Activated naive CD8-positive, alpha-beta T cell treated with anti-CD3 and anti-CD28 coated beads, Interleukin-2, amount 50 U/mL, for 24 hours (primary cell): ENCODE results near the gene PACRG.

Experiments
- ATAC-seq: fragments of 150-1000 bp; cut with Tn5 transposase; one replicate; pipeline ENCODE4 v1.10.0; 2021
- DNase-seq: peaks from one replicate; pipeline ENCODE4 v3.0.0; 2021
- H3K27ac Mint-ChIP-seq: one replicate; pipeline ENCODE4 v1.8.0; 2021; ENCODE audit warnings: mild to moderate bottlenecking, mixed read lengths
- H3K27me3 Mint-ChIP-seq: one replicate; pipeline ENCODE4 v1.8.0; 2021; ENCODE audit warnings: mixed read lengths
- H3K36me3 Mint-ChIP-seq: one replicate; pipeline ENCODE4 v1.8.0; 2021; ENCODE audit warnings: low read depth, mixed read lengths
- H3K4me1 Mint-ChIP-seq: one replicate; pipeline ENCODE4 v1.8.0; 2021; ENCODE audit warnings: mixed read lengths
- H3K4me3 Mint-ChIP-seq: one replicate; pipeline ENCODE4 v1.8.0; 2021; ENCODE audit warnings: mild to moderate bottlenecking, moderate library complexity, mixed read lengths
- H3K9me3 Mint-ChIP-seq: one replicate; pipeline ENCODE4 v1.8.0; 2021; ENCODE audit warnings: mixed read lengths

Gene PACRG

DNA sequence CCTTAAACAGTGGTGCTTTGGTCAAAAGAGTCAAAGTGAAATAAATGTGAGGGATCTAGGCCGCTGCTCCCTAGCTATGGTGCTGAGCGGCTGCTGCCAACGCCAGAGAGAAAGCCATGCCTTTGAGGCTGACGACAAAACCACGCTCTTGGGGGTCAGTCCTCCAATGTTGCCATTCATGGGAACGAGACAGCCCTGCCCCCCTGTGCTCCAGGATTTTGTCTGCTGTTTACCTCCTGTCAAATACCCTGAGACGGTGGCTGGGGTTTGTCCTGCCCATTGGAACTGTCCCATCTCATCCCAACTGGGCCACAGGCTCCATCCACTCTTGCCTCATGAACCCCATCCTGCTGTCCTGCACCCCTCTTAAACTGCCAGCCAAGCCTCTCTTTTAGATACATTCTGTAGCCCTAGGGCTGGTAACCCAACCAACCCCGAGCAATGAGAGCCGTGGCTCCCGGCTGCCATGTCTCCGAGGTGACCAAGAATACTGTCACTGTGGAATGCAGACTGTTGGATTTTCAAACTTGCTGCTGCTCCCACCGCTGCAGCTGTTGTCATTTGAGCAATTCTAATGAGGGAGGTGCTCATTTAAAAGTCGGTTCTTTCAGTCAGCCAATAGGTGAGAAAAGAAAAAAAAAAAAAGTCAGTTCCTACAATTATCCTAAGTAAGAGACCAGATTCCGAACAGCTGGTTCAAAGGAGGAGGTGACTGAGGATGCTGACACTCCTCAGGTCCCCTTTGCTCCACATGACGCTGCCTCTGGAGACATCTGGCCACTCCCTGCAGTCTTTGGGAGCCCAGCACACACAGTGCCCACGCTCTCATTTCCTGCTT lies 613.7 kb downstream of the PACRG start:
- Mint-ChIP-seq H3K36me3 (no peaks in the 10 kb centered on the region), H3K27ac (no peak overlapping the region), H3K4me1 (no peaks in the 10 kb centered on the region), H3K9me3 (no peaks in the 10 kb centered on the region), H3K4me3 (no peak overlapping the region), H3K27me3 (peaks cover 3% of the 10 kb centered on the region)
- ATAC-seq (no peak), DNase-seq (no peak)

DNA sequence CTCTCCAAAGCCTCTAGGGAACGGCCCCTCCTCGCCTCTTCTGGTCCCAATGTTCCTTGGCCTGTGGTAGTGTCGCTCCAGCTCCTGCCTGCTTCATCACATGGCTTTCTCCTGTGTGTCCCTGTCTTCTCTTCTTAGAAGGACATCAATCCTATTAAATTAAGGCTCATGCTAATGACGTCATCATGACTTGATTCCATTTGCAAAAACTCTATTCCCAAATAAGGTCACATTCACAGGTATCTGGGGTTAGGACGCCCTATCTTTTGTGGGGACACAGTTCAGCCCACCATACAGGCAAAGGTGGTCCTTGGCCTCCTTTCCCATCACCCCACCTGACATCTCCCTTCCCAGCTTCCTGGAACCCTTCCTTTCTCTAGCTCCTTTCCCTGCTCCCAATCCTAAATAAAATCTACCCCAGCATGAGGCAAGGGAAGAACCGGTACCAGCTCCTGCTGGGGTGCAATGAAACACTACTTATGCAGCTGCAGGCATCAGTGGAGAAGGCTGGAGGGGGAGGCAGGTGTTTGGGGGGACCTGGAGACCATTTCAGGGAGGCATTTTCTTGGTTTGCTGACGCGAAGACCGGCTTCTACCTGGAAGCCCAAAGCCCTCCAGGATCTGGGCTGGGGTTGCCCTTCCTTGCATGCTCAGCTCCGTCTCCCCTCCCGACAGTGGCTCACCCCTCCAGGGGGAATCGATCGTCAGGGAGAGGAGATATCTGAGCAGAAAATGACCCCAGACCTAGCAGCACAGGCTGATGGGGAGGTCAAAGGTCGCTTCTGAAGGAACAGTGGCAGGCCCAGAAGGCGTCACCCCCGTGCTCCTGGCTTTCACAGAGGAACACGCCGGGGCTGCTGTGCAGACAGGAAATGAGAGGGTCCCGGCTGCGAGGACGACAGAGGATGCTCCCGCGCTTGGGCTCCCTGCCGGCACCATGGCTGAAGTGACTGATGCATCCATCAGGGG lies 615.1 kb downstream of the PACRG start:
- H3K4me3 Mint-ChIP-seq, result no peak overlapping the region
- H3K36me3 Mint-ChIP-seq, result no peaks in the 10 kb centered on the region
- DNase-seq (no peak), ATAC-seq (no peak)
- no peaks in the 10 kb centered on the region for H3K4me1 Mint-ChIP-seq
- no peaks in the 10 kb centered on the region for H3K9me3 Mint-ChIP-seq
- no peak overlapping the region for H3K27ac Mint-ChIP-seq
- no peaks in the 10 kb centered on the region for H3K27me3 Mint-ChIP-seq

DNA sequence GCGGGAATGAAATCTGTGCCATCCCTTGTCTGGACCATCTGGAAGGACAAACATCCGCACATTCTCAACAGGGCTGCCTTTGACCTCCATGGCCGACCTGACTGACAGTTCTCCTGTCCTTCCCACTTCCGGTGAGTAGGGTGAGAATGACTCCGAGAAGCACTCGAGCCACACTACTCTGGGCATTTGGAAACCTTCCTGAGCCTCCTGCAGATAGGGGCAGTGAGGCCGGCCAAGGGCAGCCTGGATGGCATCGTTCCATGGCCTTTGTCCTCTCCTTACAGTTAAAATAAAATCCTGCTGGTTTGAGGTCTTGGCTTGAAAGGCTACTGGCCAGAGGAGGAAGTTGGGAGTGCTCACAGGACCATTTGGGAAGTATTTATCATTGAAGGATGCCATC lies 615.8 kb downstream of the PACRG start:
- Mint-ChIP-seq H3K4me3 (no peak overlapping the region), H3K27me3 (no peaks in the 10 kb centered on the region), H3K4me1 (no peaks in the 10 kb centered on the region), H3K27ac (no peak overlapping the region), H3K36me3 (no peaks in the 10 kb centered on the region), H3K9me3 (no peaks in the 10 kb centered on the region)
- DNase-seq (no peak), ATAC-seq (no peak)

DNA sequence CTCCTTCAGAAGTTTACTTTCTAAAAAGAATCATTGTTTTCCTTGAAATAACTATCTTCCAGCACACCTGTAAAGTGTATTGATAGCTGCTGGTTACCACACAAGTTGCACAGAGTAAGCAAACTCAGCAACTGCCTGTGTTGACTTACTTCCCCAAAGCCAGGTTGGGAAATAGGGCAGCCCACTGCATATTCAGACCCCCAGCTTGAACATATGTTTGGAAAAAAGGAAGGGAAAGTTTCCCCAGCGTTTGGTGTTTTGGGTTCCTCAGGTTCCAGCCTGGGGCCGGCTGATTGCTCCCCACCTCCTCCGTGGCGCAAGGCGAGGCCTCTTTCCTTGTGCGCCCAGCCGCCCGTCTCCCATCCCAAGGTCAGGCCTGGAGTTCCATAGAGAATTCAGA lies 616.6 kb downstream of the PACRG start:
- Mint-ChIP-seq H3K36me3 (no peaks in the 10 kb centered on the region), H3K27ac (no peak overlapping the region)

DNA sequence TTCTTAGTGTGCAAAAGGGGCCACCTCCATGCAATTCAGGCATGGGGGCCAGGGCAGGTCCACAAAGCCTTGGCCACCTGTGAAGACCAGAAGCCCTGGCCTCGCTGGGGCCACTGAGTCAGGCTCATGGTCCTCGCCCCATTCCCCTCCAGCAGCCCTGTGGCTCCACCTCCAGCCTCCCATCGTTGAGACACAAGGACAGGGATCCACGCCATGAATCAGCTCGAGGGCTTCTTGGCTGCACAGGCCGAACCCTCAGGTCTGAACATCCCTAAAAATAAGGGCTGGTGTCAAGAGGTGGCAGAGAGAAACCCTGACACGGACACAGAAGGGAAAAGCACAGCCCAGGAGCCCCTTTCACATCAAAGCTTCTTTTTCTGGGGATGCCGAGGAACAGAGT lies 618.2 kb downstream of the PACRG start:
- H3K27me3 Mint-ChIP-seq, result no peaks in the 10 kb centered on the region

More for the DNA sequence above, 616.6 kb downstream of the PACRG start:
- ATAC-seq (no peak), DNase-seq (no peak)
- H3K27me3 Mint-ChIP-seq, result no peaks in the 10 kb centered on the region
- no peak overlapping the region for H3K4me3 Mint-ChIP-seq
- H3K9me3 Mint-ChIP-seq, result no peaks in the 10 kb centered on the region
- no peaks in the 10 kb centered on the region for H3K4me1 Mint-ChIP-seq

DNA sequence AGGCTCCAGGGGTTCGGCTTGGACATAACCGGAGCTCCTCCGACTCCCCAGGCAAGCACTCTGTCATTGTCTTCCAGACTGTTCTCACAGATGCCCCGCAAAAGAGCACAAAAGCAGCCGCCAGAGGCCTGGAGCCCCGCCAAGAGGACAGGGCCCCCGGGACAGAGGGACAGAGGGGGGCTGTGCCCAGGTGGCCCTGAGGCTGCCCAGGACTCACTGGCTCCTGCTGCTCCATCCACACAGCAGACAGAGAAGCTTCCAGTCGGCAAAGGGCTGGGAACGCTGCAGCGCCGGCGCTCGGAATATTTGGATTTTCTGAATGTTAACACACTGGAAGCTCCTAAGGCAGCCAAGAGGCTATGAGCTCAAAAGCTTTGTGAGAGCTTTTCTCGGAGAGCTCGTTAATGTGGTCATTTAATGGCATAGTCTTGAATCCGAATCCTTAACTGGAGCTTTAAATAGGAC lies 618.8 kb downstream of the PACRG start:
- DNase-seq (no peak), ATAC-seq (no peak)
- Mint-ChIP-seq H3K4me3 (no peak overlapping the region), H3K9me3 (no peaks in the 10 kb centered on the region), H3K36me3 (no peaks in the 10 kb centered on the region), H3K27ac (no peak overlapping the region), H3K27me3 (no peaks in the 10 kb centered on the region), H3K4me1 (no peaks in the 10 kb centered on the region)

More for the DNA sequence above, 618.2 kb downstream of the PACRG start:
- Mint-ChIP-seq H3K4me3 (no peak overlapping the region), H3K36me3 (no peaks in the 10 kb centered on the region), H3K4me1 (no peaks in the 10 kb centered on the region), H3K27ac (no peak overlapping the region), H3K9me3 (no peaks in the 10 kb centered on the region)
- ATAC-seq (no peak), DNase-seq (no peak)

DNA sequence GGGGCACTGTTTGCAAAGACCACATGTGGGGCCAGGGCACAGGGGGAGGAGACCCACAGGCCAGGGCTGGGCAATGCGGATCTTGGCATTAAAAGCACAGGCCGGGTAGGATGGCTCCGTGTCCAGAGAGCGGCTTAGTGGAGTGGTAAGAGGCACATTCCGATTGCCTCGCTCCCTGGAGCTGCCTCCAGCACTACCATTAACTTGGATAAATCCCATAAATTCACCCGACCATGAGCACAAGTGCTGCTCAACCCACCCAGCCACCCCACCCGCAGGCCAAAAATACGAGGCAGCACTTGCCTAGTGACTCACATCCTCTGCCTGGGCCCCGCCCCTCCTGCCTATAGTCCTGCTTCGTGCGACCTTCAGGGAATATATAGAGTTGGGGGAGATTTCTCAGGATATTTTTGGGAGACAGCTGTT lies 619.3 kb downstream of the PACRG start:
- Mint-ChIP-seq H3K36me3 (no peaks in the 10 kb centered on the region), H3K27me3 (no peaks in the 10 kb centered on the region), H3K27ac (no peak overlapping the region), H3K9me3 (no peaks in the 10 kb centered on the region), H3K4me3 (no peak overlapping the region), H3K4me1 (no peaks in the 10 kb centered on the region)
- DNase-seq (no peak), ATAC-seq (no peak)

DNA sequence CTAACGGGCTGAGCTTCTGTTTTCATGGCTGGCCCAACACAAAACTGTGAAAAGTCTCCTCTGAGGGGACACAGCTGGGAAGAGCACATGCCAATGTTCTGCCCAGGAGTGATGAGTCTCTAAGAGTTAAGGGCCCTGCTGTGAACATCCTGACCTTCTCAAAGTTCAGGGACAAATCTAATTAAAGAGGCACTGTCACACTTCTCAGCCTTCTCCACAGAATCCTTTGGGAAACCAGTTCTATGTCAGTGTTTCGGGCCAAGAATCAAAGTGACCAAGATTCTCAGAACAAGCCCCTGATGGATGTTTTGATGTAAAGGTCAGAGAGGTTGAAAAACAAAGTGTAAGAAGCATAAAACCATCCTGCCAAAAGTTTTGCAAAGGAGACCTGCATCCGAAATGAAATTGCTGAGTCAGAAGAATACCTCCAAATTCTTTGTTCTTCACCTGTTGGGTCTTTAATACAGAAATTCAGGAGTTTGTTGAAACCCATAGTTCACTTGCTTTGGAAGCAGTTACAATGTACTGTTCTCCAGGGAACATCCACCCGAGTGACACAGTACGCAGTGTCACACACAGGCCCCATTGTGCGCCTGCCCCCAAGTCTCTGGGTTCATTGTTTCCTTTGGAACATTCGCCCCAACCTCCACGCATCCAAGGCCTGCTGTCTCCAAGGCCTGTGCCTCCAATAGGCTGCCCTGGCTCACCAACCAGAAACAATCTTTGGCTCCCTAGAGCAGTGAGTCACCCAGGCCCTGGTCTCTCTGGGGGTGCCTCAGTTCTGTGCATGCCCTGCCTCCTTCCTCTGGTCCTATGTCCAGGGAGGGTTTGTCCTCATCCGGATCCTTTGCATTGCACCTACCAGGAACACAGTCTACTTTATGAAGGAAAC lies 621.3 kb downstream of the PACRG start:
- H3K9me3 Mint-ChIP-seq, result no peaks in the 10 kb centered on the region
- H3K27ac Mint-ChIP-seq, result no peak overlapping the region
- no peaks in the 10 kb centered on the region for H3K27me3 Mint-ChIP-seq
- DNase-seq, result no peak
- ATAC-seq, result peak; percentile 33
- no peak overlapping the region for H3K4me3 Mint-ChIP-seq
- H3K4me1 Mint-ChIP-seq, result no peaks in the 10 kb centered on the region
- no peaks in the 10 kb centered on the region for H3K36me3 Mint-ChIP-seq

DNA sequence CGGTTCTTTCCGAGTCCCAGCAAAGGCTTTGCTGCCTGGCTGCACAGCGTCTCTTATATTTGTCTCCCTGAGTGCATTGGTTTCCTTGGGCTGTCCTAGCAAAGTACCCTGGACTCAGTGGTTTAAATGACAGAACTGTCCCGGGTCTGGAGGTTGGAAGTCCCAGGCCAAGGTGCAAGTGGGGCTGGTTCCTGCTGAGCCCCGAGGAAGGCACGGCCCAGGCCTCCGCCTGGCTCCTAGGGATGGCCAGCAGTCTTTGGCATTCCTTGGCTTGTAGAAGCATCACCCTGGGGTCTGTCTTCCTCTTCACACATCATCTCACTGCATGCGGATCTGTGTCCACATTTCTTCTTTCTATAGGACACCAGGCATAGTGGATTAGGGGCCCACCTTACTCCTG lies 621.9 kb downstream of the PACRG start:
- Mint-ChIP-seq H3K36me3 (no peaks in the 10 kb centered on the region), H3K9me3 (no peaks in the 10 kb centered on the region), H3K4me1 (no peaks in the 10 kb centered on the region), H3K4me3 (no peak overlapping the region), H3K27ac (no peak overlapping the region), H3K27me3 (no peaks in the 10 kb centered on the region)
- ATAC-seq, result no peak
- DNase-seq, result no peak

DNA sequence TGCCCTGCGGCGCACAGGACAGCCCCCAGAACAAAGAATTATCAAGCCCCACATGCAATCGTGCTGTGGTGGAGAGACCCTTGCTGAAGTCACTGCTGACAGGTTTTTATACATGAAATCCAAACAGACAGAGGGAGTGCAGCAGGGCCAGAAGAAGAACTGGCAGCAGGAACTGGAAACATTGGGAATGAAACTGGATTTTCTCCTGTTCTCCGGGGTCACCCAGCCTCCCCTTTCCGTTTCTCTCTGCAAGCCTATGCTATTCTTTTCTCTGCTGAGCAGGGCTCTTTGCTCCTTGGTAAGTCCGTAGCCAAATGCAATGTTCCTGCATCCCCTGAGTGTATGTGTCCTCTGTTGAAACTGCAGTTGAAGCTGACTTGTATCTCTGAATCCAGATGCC lies 623.2 kb downstream of the PACRG start:
- H3K4me3 Mint-ChIP-seq, result no peak overlapping the region

DNA sequence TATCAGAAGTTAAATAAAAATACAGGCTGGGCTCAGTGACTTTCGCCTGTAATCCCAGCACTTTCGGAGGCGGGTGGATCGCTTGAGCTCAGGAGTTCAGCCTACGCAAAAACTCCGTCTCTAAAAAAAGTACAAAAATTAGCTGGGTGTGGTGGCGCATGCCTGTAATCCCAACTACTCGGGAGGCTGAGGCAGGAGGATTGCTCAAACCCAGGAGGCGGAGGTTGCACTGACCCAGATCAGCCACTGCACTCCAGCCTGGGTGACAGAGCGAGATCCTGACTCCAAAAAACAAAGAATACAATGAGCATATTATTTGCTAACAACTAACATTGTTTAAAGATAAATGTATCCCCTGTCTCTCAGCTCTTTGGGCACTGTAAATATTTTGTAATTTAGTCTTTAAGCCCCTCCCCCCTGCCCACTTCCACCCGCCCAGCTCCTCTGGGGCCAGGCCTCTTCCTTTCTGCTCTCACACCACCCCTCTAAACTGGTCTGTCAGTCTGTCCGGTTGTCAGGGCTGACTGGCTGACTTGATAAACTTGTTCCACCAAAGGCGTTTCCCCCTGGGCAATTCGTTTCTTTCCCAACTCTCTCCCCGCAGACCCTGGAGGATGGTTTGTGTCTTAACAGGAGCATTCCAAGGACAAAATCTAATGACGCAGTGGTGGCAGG lies 624.4 kb downstream of the PACRG start:
- Mint-ChIP-seq H3K9me3 (no peaks in the 10 kb centered on the region), H3K36me3 (no peaks in the 10 kb centered on the region), H3K27ac (no peak overlapping the region), H3K4me3 (no peak overlapping the region), H3K4me1 (peaks cover 2% of the 10 kb centered on the region), H3K27me3 (no peaks in the 10 kb centered on the region)
- ATAC-seq (no peak), DNase-seq (no peak)

More for the DNA sequence above, 623.2 kb downstream of the PACRG start:
- no peak for ATAC-seq
- DNase-seq, result no peak
- H3K4me1 Mint-ChIP-seq, result peaks cover 2% of the 10 kb centered on the region
- H3K27me3 Mint-ChIP-seq, result no peaks in the 10 kb centered on the region
- no peaks in the 10 kb centered on the region for H3K36me3 Mint-ChIP-seq
- no peaks in the 10 kb centered on the region for H3K9me3 Mint-ChIP-seq
- no peak overlapping the region for H3K27ac Mint-ChIP-seq

DNA sequence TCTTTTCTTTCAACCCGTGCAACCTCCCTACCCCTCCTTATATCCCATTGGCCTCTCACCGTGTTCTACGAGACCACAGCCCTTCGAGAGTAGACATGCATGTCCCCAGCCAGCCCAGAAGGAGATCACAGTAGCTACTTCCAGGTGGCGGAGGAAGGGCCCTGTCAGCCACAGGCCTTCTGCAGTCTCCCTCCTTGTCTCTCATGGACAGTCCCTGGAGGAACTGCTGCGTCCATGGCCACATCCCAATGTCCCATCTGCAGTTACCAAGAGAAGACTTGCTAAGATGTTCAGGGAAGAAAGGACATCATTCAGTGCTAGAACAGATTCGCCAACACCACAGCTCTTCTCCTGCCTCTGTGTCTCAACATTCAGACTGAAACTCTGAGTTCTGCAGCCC lies 625.2 kb downstream of the PACRG start:
- Mint-ChIP-seq H3K27me3 (no peaks in the 10 kb centered on the region), H3K4me1 (peaks cover 2% of the 10 kb centered on the region), H3K4me3 (no peak overlapping the region), H3K27ac (no peak overlapping the region), H3K9me3 (no peaks in the 10 kb centered on the region), H3K36me3 (no peaks in the 10 kb centered on the region)
- DNase-seq, result no peak
- no peak for ATAC-seq

DNA sequence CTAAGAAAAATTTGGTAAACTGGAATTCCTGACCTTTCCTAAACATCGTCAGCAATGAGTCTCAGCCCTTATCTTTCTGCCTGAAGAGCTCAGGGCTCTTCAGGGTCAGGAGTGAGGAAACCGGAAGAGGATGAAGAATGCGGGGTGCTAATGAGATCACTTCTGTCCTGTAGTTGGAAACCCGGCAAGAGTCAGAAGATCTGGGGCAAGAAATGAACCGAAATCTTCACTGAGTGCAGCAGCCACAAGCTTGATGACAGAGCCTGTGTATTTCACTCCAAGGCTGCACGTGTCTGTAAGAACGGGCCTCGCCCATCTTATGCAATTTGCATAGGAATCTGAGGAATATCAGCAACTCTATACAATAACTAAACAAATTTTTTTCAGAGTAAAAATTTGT lies 626.3 kb downstream of the PACRG start:
- DNase-seq (no peak), ATAC-seq (no peak)
- Mint-ChIP-seq H3K4me3 (no peak overlapping the region), H3K27ac (no peak overlapping the region), H3K36me3 (no peaks in the 10 kb centered on the region), H3K27me3 (no peaks in the 10 kb centered on the region), H3K4me1 (peaks cover 2% of the 10 kb centered on the region), H3K9me3 (no peaks in the 10 kb centered on the region)
